Hepatocyte (in vitro differentiated cells): ENCODE data around the gene LRMDA.

Source experiments
- EZH2phosphoT487 ChIP-seq: fragments of 200-600 bp; sonication (generic); IDR thresholded peaks from one replicate; pipeline ENCODE4 v1.6.1; 2018; ENCODE audit warnings: antibody characterized with exemption, mild to moderate bottlenecking, low read depth, moderate library complexity; ENCODE audit not compliant: unreplicated experiment, severe bottlenecking
- TF ChIP-seq, protein P1 (sequence below): fragments of 200-600 bp; sonication (generic); IDR thresholded peaks from 2 replicates; pipeline ENCODE4 v1.5.1; 2016; ENCODE audit warnings: antibody characterized with exemption, mild to moderate bottlenecking; ENCODE audit not compliant: poor library complexity

DNA sequence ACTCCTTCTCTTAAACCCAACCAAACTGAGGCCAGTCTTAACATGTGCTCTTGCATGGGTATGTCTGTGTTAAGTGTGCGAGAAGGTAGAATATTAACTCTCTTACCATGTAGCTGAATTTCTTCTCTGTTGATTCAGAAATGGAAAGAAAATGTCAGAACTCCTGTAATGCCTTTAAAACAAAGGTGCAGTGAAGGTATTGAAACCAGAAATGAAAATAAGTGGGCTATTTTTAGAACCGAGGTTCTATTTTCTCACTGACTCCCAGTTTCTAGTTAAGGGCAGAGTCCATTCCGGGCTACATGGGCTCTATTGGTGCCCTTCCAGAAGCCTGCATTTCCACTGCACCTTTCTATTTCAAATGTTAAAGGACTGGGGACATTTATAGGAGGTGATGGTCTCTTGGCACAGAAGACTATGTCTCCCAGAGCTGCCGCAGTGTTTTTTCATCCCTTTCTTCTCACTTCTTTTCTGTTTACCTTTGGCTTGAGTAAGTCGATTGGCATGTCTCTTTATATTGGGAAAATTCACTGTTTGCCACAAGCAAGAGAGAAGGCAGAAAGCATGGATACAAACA is 174.9 kb downstream of the LRMDA start:
- TF ChIP-seq, protein P1, sequence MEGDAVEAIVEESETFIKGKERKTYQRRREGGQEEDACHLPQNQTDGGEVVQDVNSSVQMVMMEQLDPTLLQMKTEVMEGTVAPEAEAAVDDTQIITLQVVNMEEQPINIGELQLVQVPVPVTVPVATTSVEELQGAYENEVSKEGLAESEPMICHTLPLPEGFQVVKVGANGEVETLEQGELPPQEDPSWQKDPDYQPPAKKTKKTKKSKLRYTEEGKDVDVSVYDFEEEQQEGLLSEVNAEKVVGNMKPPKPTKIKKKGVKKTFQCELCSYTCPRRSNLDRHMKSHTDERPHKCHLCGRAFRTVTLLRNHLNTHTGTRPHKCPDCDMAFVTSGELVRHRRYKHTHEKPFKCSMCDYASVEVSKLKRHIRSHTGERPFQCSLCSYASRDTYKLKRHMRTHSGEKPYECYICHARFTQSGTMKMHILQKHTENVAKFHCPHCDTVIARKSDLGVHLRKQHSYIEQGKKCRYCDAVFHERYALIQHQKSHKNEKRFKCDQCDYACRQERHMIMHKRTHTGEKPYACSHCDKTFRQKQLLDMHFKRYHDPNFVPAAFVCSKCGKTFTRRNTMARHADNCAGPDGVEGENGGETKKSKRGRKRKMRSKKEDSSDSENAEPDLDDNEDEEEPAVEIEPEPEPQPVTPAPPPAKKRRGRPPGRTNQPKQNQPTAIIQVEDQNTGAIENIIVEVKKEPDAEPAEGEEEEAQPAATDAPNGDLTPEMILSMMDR, result no peak
- no peak for TF ChIP-seq EZH2phosphoT487
